Measurements from ENCODE around the gene FOXP1. TPM values are rescaled to one million over a fixed set of nuclear protein-coding genes. Genes with fewer than 3 reads are reported as not detected.

Gene FOXP1
- total and polyA plus RNA-seq, 2 of the 8 experiments (the other 6 are each of a cell fraction or from before 2014, with no cell fraction given), result 13.9 to 25.4 TPM

DNA sequence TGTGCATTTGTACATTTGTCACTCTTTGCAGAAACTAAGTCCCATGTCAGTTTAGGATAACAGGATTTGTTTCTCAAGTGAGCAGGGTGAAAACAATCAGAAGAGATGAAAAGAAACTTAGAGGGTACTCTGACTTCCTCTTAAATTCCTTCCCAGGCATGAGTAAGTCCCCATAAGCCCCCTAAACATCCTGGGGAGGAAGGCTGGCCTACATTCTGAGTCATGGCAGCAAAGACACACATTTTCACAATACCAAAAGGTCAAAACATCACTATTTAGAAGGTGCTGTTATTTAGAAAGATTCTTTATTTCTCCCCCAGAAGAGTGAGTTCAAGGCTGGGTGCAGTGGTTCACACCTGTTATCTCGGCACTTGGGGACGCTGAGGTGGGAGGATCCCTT, 7.6 kb upstream of the FOXP1 start:
- Histone ChIP-seq H2BK120ac (replicated peaks; ENCODE audit: low read depth, low read length) (no peak overlapping the region), H3K9ac (replicated peaks in 1 of 4; ENCODE audit: extremely low read depth in 1 of 4, low read depth in 3 of 4, low read length in 3 of 4) (no peak overlapping the region), H4K5ac (ENCODE audit: insufficient read length, low read depth, low read length) (no peak overlapping the region), H3K23ac (ENCODE audit: insufficient read length) (no peak overlapping the region), H3K9me3 (ENCODE audit: insufficient read depth in 2 of 2, low read depth in 1 of 2, low read length in 1 of 2) (peaks cover 9 to 10% of the 10 kb centered on the region in 2 experiments; a peak in 2 of 4 replicates), H3K4me2 (ENCODE audit: insufficient read depth in 1 of 2, low read depth in 2 of 2, low read length in 2 of 2) (no peak overlapping the region), H4K91ac (replicated peaks; ENCODE audit: insufficient read length, low read length) (no peak overlapping the region), H3K14ac (ENCODE audit: insufficient read length) (no peak overlapping the region), H2BK5ac (ENCODE audit: low read depth, low read length) (no peak overlapping the region), H3K23me2 (ENCODE audit: low read depth, low read length) (no peaks in the 10 kb centered on the region), H3K18ac (ENCODE audit: extremely low read depth, low read length) (no peak overlapping the region), H3K56ac (replicated peaks; ENCODE audit: insufficient read length, low read depth, low read length) (no peak overlapping the region), H2BK12ac (ENCODE audit: low read depth, low read length) (no peak overlapping the region), H3K4me1 (replicated peaks in 1 of 4; ENCODE audit: control insufficient read depth in 3 of 4, insufficient read depth in 4 of 4, low read length in 3 of 4) (peaks cover 0 to 2% (median 0%) of the 10 kb centered on the region in 4 experiments; a peak in 2 of 7 replicates), H3K79me1 (ENCODE audit: low read depth, low read length) (no peaks in the 10 kb centered on the region), H3K79me2 (ENCODE audit: control insufficient read depth in 1 of 2, insufficient read depth in 2 of 2, low read length in 2 of 2) (no peaks in the 10 kb centered on the region), H3K4ac (replicated peaks; ENCODE audit: insufficient read length, low read depth, low read length) (no peak overlapping the region), H3K27me3 (replicated peaks in 1 of 4; ENCODE audit: control insufficient read depth in 3 of 4, extremely low read depth in 1 of 4, insufficient read depth in 3 of 4, low read length in 3 of 4) (no peaks in the 10 kb centered on the region), H3K27ac (ENCODE audit: low read depth, low read length) (no peak overlapping the region), H4K20me1 (replicated peaks in 1 of 2; ENCODE audit: control insufficient read depth in 1 of 2, insufficient read depth in 2 of 2, low read length in 2 of 2) (no peaks in the 10 kb centered on the region), H3K4me3 (ENCODE audit: extremely low read depth in 1 of 4, insufficient read depth in 2 of 4, low read depth in 3 of 4, low read length in 4 of 4) (no peak overlapping the region), H3K36me3 (ENCODE audit: control insufficient read depth in 2 of 4, insufficient read depth in 4 of 4, low read length in 3 of 4) (0 out of 8 replicates have a peak, but pooled peaks cover 0 to 2% (median 0%) of the 10 kb centered on the region in 4 experiments), H2BK20ac (ENCODE audit: low read length) (no peak overlapping the region), H2BK15ac (ENCODE audit: low read length) (no peak overlapping the region), H4K8ac (ENCODE audit: extremely low read depth, insufficient read depth, low read length) (no peak overlapping the region), H2AFZ (ENCODE audit: low read length) (no peak overlapping the region), H2AK5ac (ENCODE audit: low read depth, low read length) (no peak overlapping the region)
- 94% methylated on average over 2 of the region's 2 CpGs; no CpG with 5 or more reads in 1 of the 2 experiments for WGBS, 2 experiments (ENCODE audit: extremely low coverage in 1 of 2, insufficient coverage in 1 of 2, insufficient read length in 1 of 2, insufficient replicate concordance in 2 of 2, low coverage in 1 of 2, low lambda C conversion rate in 2 of 2, missing lambda C conversion rate in 1 of 2)
- DNase-seq (ENCODE audit: low read depth in 1 of 2, low spot score in 2 of 2), result no peak
- ChIA-PET CTCF (ENCODE audit: partially characterized antibody) (interaction anchor here (1.1 kb wide), 1 partner anchor 76 kb away, joined by 3 read pairs; no protein-coding TSS in a partner anchor), POLR2A (ENCODE audit: partially characterized antibody) (no interaction called here)
- no peak for FAIRE-seq
- TF ChIP-seq SIN3A (conservative IDR thresholded peaks at IDR 0.05 in 1 of 2, IDR thresholded peaks at IDR 0.05 in 1 of 2; ENCODE audit: low read depth in 1 of 2, low read length in 2 of 2), result no peak
- TF ChIP-seq CEBPB (IDR thresholded peaks at IDR 0.05; ENCODE audit: low read depth, low read length), result no peak
- no peak for TF ChIP-seq SP4 (IDR thresholded peaks at IDR 0.05; ENCODE audit: low read length)
- no peak for TF ChIP-seq TBP (IDR thresholded peaks at IDR 0.05; ENCODE audit: low read depth, low read length)
- TF ChIP-seq BCL11A (IDR thresholded peaks at IDR 0.05; ENCODE audit: low read depth in 2 of 2, low read length in 2 of 2), result no peak
- TF ChIP-seq EGR1 (IDR thresholded peaks at IDR 0.05; ENCODE audit: borderline replicate concordance, low read depth, low read length), result no peak
- no peak for TF ChIP-seq GTF2F1 (IDR thresholded peaks at IDR 0.05; ENCODE audit: borderline replicate concordance, low read depth, low read length)
- no peak for TF ChIP-seq RBBP5 (IDR thresholded peaks at IDR 0.05; ENCODE audit: borderline replicate concordance, low read depth, low read length)
- TF ChIP-seq, protein P1, sequence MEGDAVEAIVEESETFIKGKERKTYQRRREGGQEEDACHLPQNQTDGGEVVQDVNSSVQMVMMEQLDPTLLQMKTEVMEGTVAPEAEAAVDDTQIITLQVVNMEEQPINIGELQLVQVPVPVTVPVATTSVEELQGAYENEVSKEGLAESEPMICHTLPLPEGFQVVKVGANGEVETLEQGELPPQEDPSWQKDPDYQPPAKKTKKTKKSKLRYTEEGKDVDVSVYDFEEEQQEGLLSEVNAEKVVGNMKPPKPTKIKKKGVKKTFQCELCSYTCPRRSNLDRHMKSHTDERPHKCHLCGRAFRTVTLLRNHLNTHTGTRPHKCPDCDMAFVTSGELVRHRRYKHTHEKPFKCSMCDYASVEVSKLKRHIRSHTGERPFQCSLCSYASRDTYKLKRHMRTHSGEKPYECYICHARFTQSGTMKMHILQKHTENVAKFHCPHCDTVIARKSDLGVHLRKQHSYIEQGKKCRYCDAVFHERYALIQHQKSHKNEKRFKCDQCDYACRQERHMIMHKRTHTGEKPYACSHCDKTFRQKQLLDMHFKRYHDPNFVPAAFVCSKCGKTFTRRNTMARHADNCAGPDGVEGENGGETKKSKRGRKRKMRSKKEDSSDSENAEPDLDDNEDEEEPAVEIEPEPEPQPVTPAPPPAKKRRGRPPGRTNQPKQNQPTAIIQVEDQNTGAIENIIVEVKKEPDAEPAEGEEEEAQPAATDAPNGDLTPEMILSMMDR (IDR thresholded peaks at IDR 0.05; ENCODE audit: control extremely low read depth in 1 of 3, insufficient read depth in 1 of 3, low read depth in 1 of 3, low read length in 3 of 3), result no peak
- no peak for TF ChIP-seq BRCA1 (IDR thresholded peaks at IDR 0.05; ENCODE audit: low read depth, low read length)
- no peak for TF ChIP-seq RNF2 (IDR thresholded peaks at IDR 0.05; ENCODE audit: borderline replicate concordance, low read depth, low read length, missing control alignments, poor library complexity, severe bottlenecking)

All from H1 (cell line).